CD14-positive monocyte (primary cell): ENCODE results near the gene DLL4. TPM values are rescaled to one million over a fixed set of nuclear protein-coding genes. Genes with fewer than 3 reads are reported as not detected.

Source experiments
- DNase-seq, 3 donors: peaks; one replicate each; pipeline ENCODE4 v3.0.0-alpha.2; 2011 to 2022
- H2AFZ ChIP-seq: 2 replicates; pipeline ENCODE4 v1.6.0; 2012; ENCODE audit warnings: mild to moderate bottlenecking, low read depth, low read length, inconsistent platforms; ENCODE audit not compliant: insufficient read depth, poor library complexity, severe bottlenecking
- H3K27ac ChIP-seq, 2 donors: 1 replicate in 1 of 2; 2 replicates in 1 of 2; pipeline ENCODE4 v1.5.1; 2012 to 2013; ENCODE audit warnings: low read length in 2 of 2, control low read depth in 1 of 2, inconsistent platforms in 1 of 2, low read depth in 1 of 2, mild to moderate bottlenecking in 1 of 2
- H3K27me3 ChIP-seq, 2 donors: one replicate each; pipeline versions ENCODE4 v1.6.0 to v1.6.1; 2011 to 2013; ENCODE audit warnings: low read length in 2 of 2; ENCODE audit not compliant: control insufficient read depth in 2 of 2, insufficient read depth in 2 of 2
- H3K36me3 ChIP-seq, 2 donors: replicated peaks in 1 of 2; 1 replicate in 1 of 2; 2 replicates in 1 of 2; pipeline versions ENCODE4 v1.5.1 to v1.6.1; 2012 to 2013; ENCODE audit warnings: low read length in 2 of 2, control low read depth in 1 of 2, inconsistent platforms in 1 of 2, mild to moderate bottlenecking in 1 of 2; ENCODE audit not compliant: insufficient read depth in 2 of 2, control insufficient read depth in 1 of 2
- H3K4me1 ChIP-seq, 2 donors: 1 replicate in 1 of 2; 2 replicates in 1 of 2; pipeline versions ENCODE4 v1.5.1 to v1.6.1; 2012 to 2013; ENCODE audit warnings: low read length in 2 of 2, control low read depth in 1 of 2, inconsistent platforms in 1 of 2, mild to moderate bottlenecking in 1 of 2, moderate library complexity in 1 of 2; ENCODE audit not compliant: insufficient read depth in 2 of 2, control insufficient read depth in 1 of 2
- H3K4me2 ChIP-seq: replicated peaks from 2 replicates; pipeline ENCODE3; 2012; ENCODE audit warnings: low read length, moderate library complexity, mild to moderate bottlenecking; ENCODE audit not compliant: poor library complexity, severe bottlenecking; ENCODE audit errors: extremely low read depth
- H3K4me3 ChIP-seq, 3 experiments: fragments of 200-600 bp in 1 of 3; sonication (generic) in 1 of 3; replicated peaks in 1 of 3; 1 replicate in 2 of 3; 2 replicates in 1 of 3; pipeline ENCODE4 v1.5.1; 2011 to 2013; ENCODE audit warnings: low read length in 3 of 3, mild to moderate bottlenecking in 3 of 3, control low read depth in 2 of 3, low read depth in 2 of 3, inconsistent platforms in 1 of 3, moderate library complexity in 1 of 3
- H3K79me2 ChIP-seq: 2 replicates; pipeline ENCODE4 v1.6.0; 2012; ENCODE audit warnings: mild to moderate bottlenecking, control low read depth, inconsistent platforms, low read length, moderate library complexity; ENCODE audit not compliant: insufficient read depth
- H3K9ac ChIP-seq: 2 replicates; pipeline ENCODE4 v1.6.0; 2017; ENCODE audit warnings: low read length, mild to moderate bottlenecking; ENCODE audit not compliant: insufficient read depth, poor library complexity, severe bottlenecking
- H3K9me3 ChIP-seq, 2 donors: replicated peaks in 1 of 2; 1 replicate in 1 of 2; 2 replicates in 1 of 2; pipeline versions ENCODE4 v1.5.1 to v1.6.1; 2012 to 2013; ENCODE audit warnings: low read length in 2 of 2, control low read depth in 1 of 2; ENCODE audit not compliant: control insufficient read depth in 1 of 2, insufficient read depth in 1 of 2
- H4K20me1 ChIP-seq: 2 replicates; pipeline ENCODE4 v1.6.0; 2012; ENCODE audit warnings: mild to moderate bottlenecking, low read length, control low read depth, moderate library complexity; ENCODE audit not compliant: insufficient read depth
- H3K27ac Mint-ChIP-seq, 7 donors: one replicate each; pipeline ENCODE4 v1.8.0; 2020; ENCODE audit warnings: mild to moderate bottlenecking in 7 of 7, mixed read lengths in 7 of 7, moderate library complexity in 6 of 7, inconsistent platforms in 2 of 7
- H3K27me3 Mint-ChIP-seq, 3 donors: one replicate each; pipeline ENCODE4 v1.8.0; 2021 to 2022; ENCODE audit warnings: low read depth in 3 of 3, mild to moderate bottlenecking in 3 of 3, mixed read lengths in 3 of 3, moderate library complexity in 3 of 3, inconsistent platforms in 1 of 3
- H3K36me3 Mint-ChIP-seq, 2 donors: one replicate each; pipeline ENCODE4 v1.8.0; 2020; ENCODE audit warnings: mixed read lengths in 2 of 2, inconsistent platforms in 1 of 2, mild to moderate bottlenecking in 1 of 2
- H3K4me1 Mint-ChIP-seq: one replicate; pipeline ENCODE4 v1.8.0; 2020; ENCODE audit warnings: mild to moderate bottlenecking, mixed read lengths
- H3K4me3 Mint-ChIP-seq, 2 donors: one replicate each; pipeline ENCODE4 v1.8.0; 2020; ENCODE audit warnings: mild to moderate bottlenecking in 2 of 2, mixed read lengths in 2 of 2, moderate library complexity in 1 of 2
- H3K9me3 Mint-ChIP-seq, 7 donors: one replicate each; pipeline ENCODE4 v1.8.0; 2020 to 2022; ENCODE audit warnings: mixed read lengths in 7 of 7, mild to moderate bottlenecking in 6 of 7, moderate library complexity in 6 of 7, inconsistent platforms in 2 of 7
- WGBS: methylation state at CpG from one replicate; pipeline ENCODE4 v1.1.5; 2013; ENCODE audit warnings: missing lambda C conversion rate; ENCODE audit not compliant: insufficient coverage; 5-methylcytosine and 5-hydroxymethylcytosine counted together
- intact Hi-C, 2 donors: fragments of 100-400 bp; cut with micrococcal nuclease; formaldehyde crosslinking; loops; one replicate each; pipeline versions ENCODE4 v1.15.0 to v1.15.1; 2023
- polyA plus RNA-seq, 3 donors: library from polyadenylated mRNA; depleted of rRNA in 1 of 3; unstranded in 2 of 3; stranded (reverse) in 1 of 3; fragments of 300-500 nt in 2 of 3; fragments of >200 nt in 1 of 3; fragmentation: Illumina TruSeq in 2 of 3; gene quantifications; 1 replicate in 2 of 3; 2 replicates in 1 of 3; pipeline ENCODE4 v1.2.3, GENCODE V29; 2012 to 2021
- TF ChIP-seq, protein P1 (sequence below): fragments of 200-600 bp; IDR thresholded peaks from one replicate; pipeline ENCODE4 v1.8.0; 2022; ENCODE audit warnings: antibody characterized with exemption, mild to moderate bottlenecking

DLL4 gene
- polyA plus RNA-seq, 3 donors = 0.07 TPM; not detected in 2

DNA sequence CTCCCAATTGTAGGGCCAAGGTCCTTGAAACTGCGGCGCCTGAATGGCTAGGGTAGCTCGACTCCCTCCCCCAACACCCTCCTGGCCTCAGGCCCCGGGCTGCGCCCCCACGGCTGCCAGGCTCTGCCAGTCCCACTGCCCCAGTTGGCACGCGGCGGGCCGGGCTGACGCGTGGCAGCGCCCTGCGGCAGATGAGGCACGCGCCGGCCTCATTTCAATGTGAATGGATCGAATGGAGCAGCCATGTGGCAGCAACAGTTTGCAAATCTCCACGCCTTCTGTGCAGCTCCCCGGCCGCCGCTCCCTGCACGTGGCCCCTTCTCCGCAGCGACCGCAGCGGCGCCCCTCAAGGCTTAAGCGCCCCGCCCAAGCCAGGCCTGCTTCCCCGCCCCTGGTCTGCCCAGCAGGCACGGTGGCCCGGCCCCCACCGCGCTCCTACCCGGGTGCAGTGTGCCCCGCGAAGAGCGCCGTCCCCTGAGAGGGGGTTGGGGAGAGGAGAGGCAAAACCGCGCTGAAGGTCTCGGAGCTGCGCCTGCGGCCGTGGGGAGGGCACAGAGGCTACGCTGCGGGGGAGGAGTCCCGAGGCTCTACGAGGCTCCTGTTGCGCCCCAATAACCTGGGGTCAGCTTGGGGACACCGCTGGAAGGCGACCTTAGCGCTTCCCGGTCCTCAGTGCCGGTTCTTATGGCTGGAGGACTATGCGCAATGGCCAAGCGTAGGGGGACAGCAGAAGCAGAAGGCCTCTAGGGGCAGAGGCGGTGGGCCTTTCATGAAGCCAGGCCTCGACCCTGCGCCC is 3.1 kb upstream of the DLL4 start:
- H2AFZ ChIP-seq = peak overlapping the region; percentile 64

More for the DNA sequence above, 3.1 kb upstream of the DLL4 start:
- intact Hi-C loops = no loop called here
- H3K27ac Mint-ChIP-seq = no peak overlapping the region
- 3% methylated on average over 59 of the region's 61 CpGs for WGBS
- peaks cover 44% of the 10 kb centered on the region for H3K4me1 Mint-ChIP-seq
- Histone ChIP-seq H3K36me3 (no peaks in the 10 kb centered on the region), H3K4me2 (peak overlapping the region; percentile 61), H3K27ac (no peak overlapping the region), H3K27me3 (peaks cover 48 to 83% of the 10 kb centered on the region in 2 donors), H3K9ac (no peak overlapping the region), H3K4me1 (peaks cover 48 to 55% of the 10 kb centered on the region in 2 donors), H4K20me1 (no peaks in the 10 kb centered on the region), H3K9me3 (peaks cover 0 to 44% of the 10 kb centered on the region in 2 donors), H3K79me2 (no peaks in the 10 kb centered on the region), H3K4me3 (peak overlapping the region in 1 of 3 experiments; percentile 47)
- DNase-seq = no peak
- peaks cover 7 to 13% of the 10 kb centered on the region in 2 donors for H3K36me3 Mint-ChIP-seq
- peaks cover 72 to 85% (median 75%) of the 10 kb centered on the region in 3 donors for H3K27me3 Mint-ChIP-seq
- peaks cover 0 to 37% (median 14%) of the 10 kb centered on the region in 7 donors for H3K9me3 Mint-ChIP-seq
- TF ChIP-seq, protein P1, sequence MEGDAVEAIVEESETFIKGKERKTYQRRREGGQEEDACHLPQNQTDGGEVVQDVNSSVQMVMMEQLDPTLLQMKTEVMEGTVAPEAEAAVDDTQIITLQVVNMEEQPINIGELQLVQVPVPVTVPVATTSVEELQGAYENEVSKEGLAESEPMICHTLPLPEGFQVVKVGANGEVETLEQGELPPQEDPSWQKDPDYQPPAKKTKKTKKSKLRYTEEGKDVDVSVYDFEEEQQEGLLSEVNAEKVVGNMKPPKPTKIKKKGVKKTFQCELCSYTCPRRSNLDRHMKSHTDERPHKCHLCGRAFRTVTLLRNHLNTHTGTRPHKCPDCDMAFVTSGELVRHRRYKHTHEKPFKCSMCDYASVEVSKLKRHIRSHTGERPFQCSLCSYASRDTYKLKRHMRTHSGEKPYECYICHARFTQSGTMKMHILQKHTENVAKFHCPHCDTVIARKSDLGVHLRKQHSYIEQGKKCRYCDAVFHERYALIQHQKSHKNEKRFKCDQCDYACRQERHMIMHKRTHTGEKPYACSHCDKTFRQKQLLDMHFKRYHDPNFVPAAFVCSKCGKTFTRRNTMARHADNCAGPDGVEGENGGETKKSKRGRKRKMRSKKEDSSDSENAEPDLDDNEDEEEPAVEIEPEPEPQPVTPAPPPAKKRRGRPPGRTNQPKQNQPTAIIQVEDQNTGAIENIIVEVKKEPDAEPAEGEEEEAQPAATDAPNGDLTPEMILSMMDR = no peak
- peak overlapping the region in 1 of 2 donors; percentile 87 for H3K4me3 Mint-ChIP-seq
